Upper lobe of left lung (tissue), 6 donors: ENCODE results near the gene TLN1. TPM values are rescaled to one million over a fixed set of nuclear protein-coding genes. Genes with fewer than 3 reads are reported as not detected.
A peak's percentile ranks its signal among the peaks of the same experiment; 100 is the strongest.

Experiments
- ATAC-seq, 2 donors: fragments of 200-7000 bp; cut with Tn5 transposase; one replicate each; pipeline ENCODE4 v1.9.1; 2022; ENCODE audit warnings: mild to moderate bottlenecking in 2 of 2, moderate library complexity in 2 of 2; ENCODE audit not compliant: low FRiP score in 2 of 2
- DNase-seq, 2 donors: peaks; one replicate each; pipeline ENCODE4 v3.0.0-alpha.2; 2019 to 2020
- H3K27ac ChIP-seq, 4 donors: fragments of 200-600 bp; sonication (generic); one replicate each; pipeline ENCODE4 v1.5.1; 2016 to 2019
- H3K27me3 ChIP-seq, 4 donors: fragments of 200-600 bp; sonication (generic); one replicate each; pipeline ENCODE4 v1.5.1; 2017 to 2019
- H3K36me3 ChIP-seq, 4 donors: fragments of 200-600 bp; sonication (generic); one replicate each; pipeline ENCODE4 v1.5.1; 2016 to 2019
- H3K4me1 ChIP-seq, 4 donors: fragments of 200-600 bp; sonication (generic); one replicate each; pipeline ENCODE4 v1.5.1; 2018 to 2019
- H3K4me3 ChIP-seq, 4 donors: fragments of 200-600 bp; sonication (generic); one replicate each; pipeline ENCODE4 v1.5.1; 2017 to 2019; ENCODE audit warnings: mild to moderate bottlenecking in 2 of 4, moderate library complexity in 1 of 4
- H3K9me3 ChIP-seq, 4 donors: fragments of 200-600 bp; sonication (generic); one replicate each; pipeline ENCODE4 v1.5.1; 2018 to 2019
- CTCF ChIP-seq, 6 experiments: fragments of 450-650 bp in 4 of 6; fragments of 200-600 bp in 2 of 6; sonication (generic) in 2 of 6; IDR thresholded peaks; one replicate each; pipeline ENCODE4 v1.5.1; 2016 to 2019; ENCODE audit warnings: antibody characterized with exemption in 6 of 6
- EP300 ChIP-seq, 4 donors: sonication (generic); formaldehyde crosslinking; IDR thresholded peaks; one replicate each; pipeline ENCODE4 v1.5.1; 2017; ENCODE audit warnings: antibody characterized with exemption in 4 of 4, control low read depth in 2 of 4
- POLR2A ChIP-seq, 4 donors: fragments of 450-650 bp; IDR thresholded peaks; one replicate each; pipeline ENCODE4 v1.5.1; 2016 to 2017; ENCODE audit warnings: antibody characterized with exemption in 4 of 4, mild to moderate bottlenecking in 2 of 4
- POLR2AphosphoS5 ChIP-seq, 2 donors: sonication (generic); formaldehyde crosslinking; IDR thresholded peaks; one replicate each; pipeline ENCODE4 v1.5.1; 2017; ENCODE audit warnings: antibody characterized with exemption in 2 of 2
- WGBS, 2 donors: methylation state at CpG; one replicate each; pipeline ENCODE4 v1.1.5; 2017 to 2018; 5-methylcytosine and 5-hydroxymethylcytosine counted together
- total RNA-seq, 6 donors: library from RNA; depleted of rRNA in 4 of 6; stranded (reverse); fragments of >200 nt in 4 of 6; gene quantifications; one replicate each; pipeline versions ENCODE4 v1.1.0 to v1.2.1, GENCODE V29; 2016 to 2021
- donor health status: DM: no; HTN: no; CAD: no; lungs with moderate emphysema.
- donor health status: DM: no; HTN: yes; CAD: no; lungs with severe emphysema.

The TLN1 gene, protein sequence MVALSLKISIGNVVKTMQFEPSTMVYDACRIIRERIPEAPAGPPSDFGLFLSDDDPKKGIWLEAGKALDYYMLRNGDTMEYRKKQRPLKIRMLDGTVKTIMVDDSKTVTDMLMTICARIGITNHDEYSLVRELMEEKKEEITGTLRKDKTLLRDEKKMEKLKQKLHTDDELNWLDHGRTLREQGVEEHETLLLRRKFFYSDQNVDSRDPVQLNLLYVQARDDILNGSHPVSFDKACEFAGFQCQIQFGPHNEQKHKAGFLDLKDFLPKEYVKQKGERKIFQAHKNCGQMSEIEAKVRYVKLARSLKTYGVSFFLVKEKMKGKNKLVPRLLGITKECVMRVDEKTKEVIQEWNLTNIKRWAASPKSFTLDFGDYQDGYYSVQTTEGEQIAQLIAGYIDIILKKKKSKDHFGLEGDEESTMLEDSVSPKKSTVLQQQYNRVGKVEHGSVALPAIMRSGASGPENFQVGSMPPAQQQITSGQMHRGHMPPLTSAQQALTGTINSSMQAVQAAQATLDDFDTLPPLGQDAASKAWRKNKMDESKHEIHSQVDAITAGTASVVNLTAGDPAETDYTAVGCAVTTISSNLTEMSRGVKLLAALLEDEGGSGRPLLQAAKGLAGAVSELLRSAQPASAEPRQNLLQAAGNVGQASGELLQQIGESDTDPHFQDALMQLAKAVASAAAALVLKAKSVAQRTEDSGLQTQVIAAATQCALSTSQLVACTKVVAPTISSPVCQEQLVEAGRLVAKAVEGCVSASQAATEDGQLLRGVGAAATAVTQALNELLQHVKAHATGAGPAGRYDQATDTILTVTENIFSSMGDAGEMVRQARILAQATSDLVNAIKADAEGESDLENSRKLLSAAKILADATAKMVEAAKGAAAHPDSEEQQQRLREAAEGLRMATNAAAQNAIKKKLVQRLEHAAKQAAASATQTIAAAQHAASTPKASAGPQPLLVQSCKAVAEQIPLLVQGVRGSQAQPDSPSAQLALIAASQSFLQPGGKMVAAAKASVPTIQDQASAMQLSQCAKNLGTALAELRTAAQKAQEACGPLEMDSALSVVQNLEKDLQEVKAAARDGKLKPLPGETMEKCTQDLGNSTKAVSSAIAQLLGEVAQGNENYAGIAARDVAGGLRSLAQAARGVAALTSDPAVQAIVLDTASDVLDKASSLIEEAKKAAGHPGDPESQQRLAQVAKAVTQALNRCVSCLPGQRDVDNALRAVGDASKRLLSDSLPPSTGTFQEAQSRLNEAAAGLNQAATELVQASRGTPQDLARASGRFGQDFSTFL (N-terminal part only)
- total RNA-seq, result 100 to 1,000 TPM; 237 to 557 (median 325) TPM

DNA sequence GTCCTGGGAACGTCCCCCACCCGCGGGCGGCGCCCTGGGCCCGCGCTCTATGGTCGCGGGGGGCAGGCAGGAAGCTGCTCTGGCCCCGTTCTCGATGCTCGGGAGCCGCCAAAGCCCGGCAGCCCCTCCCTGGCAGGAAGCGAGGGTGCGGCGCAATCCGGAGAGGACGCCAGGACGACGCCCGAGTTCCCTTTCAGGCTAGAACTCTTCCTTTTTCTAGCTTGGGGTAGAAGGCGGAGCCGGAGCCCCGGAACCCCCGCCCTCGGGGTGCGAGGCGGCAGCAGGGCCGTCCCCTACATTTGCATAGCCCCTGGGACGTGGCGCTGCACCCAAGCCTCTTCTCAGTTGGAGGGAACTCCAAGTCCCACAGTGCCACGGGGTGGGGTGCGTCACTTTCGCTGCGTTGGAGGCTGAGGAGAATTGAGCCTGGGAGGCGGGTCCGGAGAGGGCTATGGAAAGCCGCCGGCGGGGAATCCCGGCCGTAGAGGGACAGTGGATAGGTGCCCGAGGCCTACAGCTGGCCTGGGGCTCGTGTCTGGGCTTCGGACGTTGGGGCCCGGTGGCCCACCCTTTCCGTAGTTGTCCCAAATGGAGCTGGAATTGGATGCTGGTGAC, at the start of gene TLN1, which contains the start of gene CREB3:
TSS of gene TLN1 (minus strand) at position 11 of the 615 bp plus-strand sequence. CDS start 6,501 bp downstream, outside the sequence.
TSS of gene CREB3 (plus strand) at position 482 of the 615 bp plus-strand sequence. CDS start at position 589, 107 bp downstream.
- H3K36me3 ChIP-seq, result peaks cover 21 to 31% (median 25%) of the 10 kb centered on the region in 4 donors
- ATAC-seq (peak; percentile 94 to 98), DNase-seq (peak; percentile 98 to 99)
- H3K27me3 ChIP-seq, result no peaks in the 10 kb centered on the region
- peak within 1 kb of the TSS; percentile 94 to 99 (median 97) for H3K27ac ChIP-seq
- no peaks in the 10 kb centered on the region for H3K9me3 ChIP-seq
- WGBS, 2 donors, result 0% methylated on average over 11 to 44 of the region's 49 CpGs
- peak in 1 of 6 experiments; percentile 7 for TF ChIP-seq CTCF (IDR thresholded peaks at IDR 0.05)
- peak; percentile 89 to 96 for TF ChIP-seq POLR2AphosphoS5 (IDR thresholded peaks at IDR 0.05)
- TF ChIP-seq POLR2A (IDR thresholded peaks at IDR 0.05), result peak in 2 of 4 donors; percentile 90 to 91
- peak in 2 of 4 donors; percentile 52 to 58 for TF ChIP-seq EP300 (IDR thresholded peaks at IDR 0.05)
- H3K4me3 ChIP-seq, result peak within 1 kb of the TSS; percentile 62 to 85 (median 64)
- H3K4me1 ChIP-seq, result peaks cover 47 to 66% (median 55%) of the 10 kb centered on the region in 4 donors

GRCh38 chr9:35781066-35781465, 49.1 kb upstream of the TLN1 start:
- Histone ChIP-seq H3K4me3 (no peak overlapping the region), H3K9me3 (no peaks in the 10 kb centered on the region), H3K27me3 (no peaks in the 10 kb centered on the region), H3K36me3 (peaks cover 0 to 5% (median 0%) of the 10 kb centered on the region in 4 donors), H3K27ac (no peak overlapping the region), H3K4me1 (no peaks in the 10 kb centered on the region)
- no peak for ATAC-seq
- DNase-seq, result no peak
- TF ChIP-seq EP300 (IDR thresholded peaks at IDR 0.05) (no peak), CTCF (IDR thresholded peaks at IDR 0.05) (no peak), POLR2AphosphoS5 (IDR thresholded peaks at IDR 0.05) (no peak), POLR2A (IDR thresholded peaks at IDR 0.05) (no peak)
- WGBS, 2 donors, result 75 to 80% methylated on average over 1 to 2 of the region's 2 CpGs

GRCh38 chr9:35778496-35778895, 46.5 kb upstream of the TLN1 start:
- ATAC-seq, result no peak
- WGBS, 2 donors, result 89 to 90% methylated on average over 3 of the region's 3 CpGs
- no peak for TF ChIP-seq POLR2A (IDR thresholded peaks at IDR 0.05)
- no peak for TF ChIP-seq POLR2AphosphoS5 (IDR thresholded peaks at IDR 0.05)
- TF ChIP-seq EP300 (IDR thresholded peaks at IDR 0.05), result no peak
- TF ChIP-seq CTCF (IDR thresholded peaks at IDR 0.05), result no peak
- Histone ChIP-seq H3K27me3 (no peaks in the 10 kb centered on the region), H3K4me3 (no peak overlapping the region), H3K9me3 (no peaks in the 10 kb centered on the region), H3K4me1 (peaks cover 0 to 3% (median 0%) of the 10 kb centered on the region in 4 donors), H3K27ac (no peak overlapping the region), H3K36me3 (no peaks in the 10 kb centered on the region)
- DNase-seq, result no peak

- Histone ChIP-seq H3K27me3 (no peaks in the 10 kb centered on the region), H3K36me3 (no peaks in the 10 kb centered on the region), H3K4me3 (no peak overlapping the region), H3K27ac (no peak overlapping the region), H3K9me3 (no peaks in the 10 kb centered on the region), H3K4me1 (peaks cover 12 to 15% (median 13%) of the 10 kb centered on the region in 4 donors)
- TF ChIP-seq POLR2A (IDR thresholded peaks at IDR 0.05) (no peak), EP300 (IDR thresholded peaks at IDR 0.05) (no peak), POLR2AphosphoS5 (IDR thresholded peaks at IDR 0.05) (no peak), CTCF (IDR thresholded peaks at IDR 0.05) (no peak)
- DNase-seq, result no peak
- ATAC-seq, result no peak
- 74 to 78% methylated on average over 4 of the region's 4 CpGs for WGBS, 2 donors
Observed at GRCh38 chr9:35776018-35776417, 44.0 kb upstream of the TLN1 start.
